ENCODE measurements around the gene PLK3. TPM values are rescaled to one million over a fixed set of nuclear protein-coding genes. Genes with fewer than 3 reads are reported as not detected.

The PLK3 gene
- total and polyA plus RNA-seq, 2 donors (not counting 3 experiments of a cell fraction or from before 2014, with no cell fraction given), result 55.0 to 66.7 TPM

DNA sequence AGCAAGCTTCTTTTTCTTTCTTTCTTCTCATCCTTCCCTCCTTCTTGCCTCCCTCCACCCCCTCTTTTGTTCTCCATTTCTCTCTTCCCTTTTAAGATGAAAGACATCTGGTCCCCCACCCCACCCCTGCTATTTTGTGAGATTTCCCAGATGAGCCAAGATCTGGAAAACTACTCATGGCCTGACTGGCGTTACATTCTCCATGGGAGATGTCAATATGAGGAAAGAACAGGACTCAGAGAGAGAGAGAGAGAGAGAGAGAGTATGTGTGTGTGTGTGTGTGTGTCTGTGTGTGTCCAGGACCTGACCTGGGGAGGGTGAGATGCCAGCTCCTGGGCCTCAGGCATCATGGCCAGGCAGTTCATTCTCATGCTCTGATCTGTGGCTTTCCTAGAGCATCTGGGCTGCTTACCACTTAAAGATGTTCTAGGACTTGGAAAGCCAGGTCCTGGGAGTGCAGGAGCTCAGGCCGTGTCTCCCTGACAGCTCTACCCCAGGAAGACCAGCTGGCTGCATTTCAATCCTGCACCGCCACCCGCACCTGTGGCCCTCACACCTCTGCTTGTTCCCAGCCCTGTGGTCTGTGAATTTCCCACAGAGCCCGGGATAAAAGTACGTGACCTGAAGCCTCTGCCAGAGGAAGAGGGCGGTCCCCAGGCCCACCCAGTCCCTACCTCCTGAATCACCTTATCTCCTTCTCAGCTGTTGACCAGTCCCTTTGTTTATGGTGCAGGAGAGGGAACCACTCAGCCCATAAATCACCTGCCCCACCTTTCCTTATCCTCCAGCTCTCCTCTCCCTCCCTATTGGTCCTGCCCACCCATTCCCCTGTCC, 9.0 kb upstream of the PLK3 start:
- DNase-seq (ENCODE audit: low read depth, low spot score) (no peak), FAIRE-seq (no peak)

DNA sequence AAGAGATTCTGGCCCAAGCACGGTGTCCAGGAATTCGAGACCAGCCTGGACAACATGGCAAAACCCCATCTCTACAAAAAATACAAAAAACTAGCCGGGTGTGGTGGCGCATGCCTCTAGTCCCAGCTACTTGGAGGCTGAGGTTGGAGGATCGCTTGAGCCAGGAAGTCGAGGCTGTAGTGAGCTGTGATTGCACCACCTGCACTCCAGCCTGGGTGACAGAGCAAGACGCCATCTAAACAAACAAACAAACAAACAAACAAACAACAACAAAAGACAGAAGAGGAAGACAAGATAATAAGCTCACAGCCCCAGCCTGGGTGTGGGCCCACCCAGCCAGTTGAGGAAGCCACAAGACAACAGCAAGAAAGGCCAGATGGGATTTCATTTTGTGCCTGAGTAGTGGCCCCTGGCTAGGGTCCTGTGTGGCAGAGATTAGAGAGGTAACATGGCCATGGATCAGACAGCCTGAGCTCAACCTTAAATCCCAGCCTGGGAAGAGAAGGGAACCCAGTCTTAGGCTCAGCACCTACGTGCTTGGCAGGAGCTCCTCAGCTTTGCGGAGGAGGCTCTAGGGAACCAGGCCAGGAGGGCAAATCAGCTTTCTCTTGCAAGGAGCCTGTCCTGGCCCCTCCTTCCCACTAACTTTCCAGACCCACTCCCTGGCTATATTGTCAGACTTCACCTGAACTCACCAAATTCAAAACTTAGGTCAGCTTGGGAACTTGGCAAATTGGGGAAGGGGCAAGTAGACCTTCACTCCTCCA, 7.3 kb upstream of the PLK3 start:
- no peaks in the 10 kb centered on the region for H4K20me1 ChIP-seq (replicated peaks; ENCODE audit: control insufficient read depth, extremely low read depth, insufficient read depth, low read length)
- no peak overlapping the region for H3K9ac ChIP-seq (replicated peaks; ENCODE audit: extremely low read depth, insufficient read depth, low read length)
- intact Hi-C loops (cut with micrococcal nuclease), result loop anchor here (2.0 kb wide), 1 partner anchor 44 kb away; no protein-coding TSS in a partner anchor
- H3K36me3 ChIP-seq (ENCODE audit: control insufficient read depth in 2 of 2, extremely low read depth in 1 of 2, insufficient read depth in 2 of 2, low read length in 2 of 2), result no peaks in the 10 kb centered on the region
- H3K4me3 ChIP-seq (replicated peaks in 1 of 3; ENCODE audit: insufficient read depth in 1 of 3, low read depth in 1 of 3, low read length in 3 of 3), result no peak overlapping the region
- no peaks in the 10 kb centered on the region for H3K4me1 ChIP-seq (ENCODE audit: control insufficient read depth, extremely low read depth, insufficient read depth, low read length)
- H3K27ac ChIP-seq (ENCODE audit: insufficient read depth, low read depth, low read length), result no peak overlapping the region
- DNase-seq (ENCODE audit: low read depth, low spot score) (no peak), FAIRE-seq (no peak)
- ChIA-PET POLR2A (interaction anchor here (0.7 to 0.9 kb wide), 3 partner anchors 17 to 219 kb away, joined by 3 read pairs; partner anchors contain the start of gene UROD), CTCF (interaction anchor here (0.7 to 4.2 kb wide), 19 partner anchors 9 to 701 kb away, joined by 3 to 27 read pairs (median 3); partner anchors contain the start of genes BTBD19, HECTD3, PTCH2 and RPS8)
- BruUV-seq (replicated peaks), result no TSS peak
- H2AFZ ChIP-seq (ENCODE audit: low read depth, low read length), result no peak overlapping the region
- dilution Hi-C loops (cut with MboI; ENCODE audit: extremely low pct_ligation_motif_present, low sequenced_read_pairs), result no loop called here
- H3K4me2 ChIP-seq (ENCODE audit: insufficient read depth, low read length), result no peak overlapping the region
- H3K27me3 ChIP-seq (ENCODE audit: control insufficient read depth in 2 of 2, insufficient read depth in 2 of 2, low read length in 2 of 2), result no peaks in the 10 kb centered on the region
- no peaks in the 10 kb centered on the region for H3K9me1 ChIP-seq (replicated peaks; ENCODE audit: control insufficient read depth, extremely low read depth, insufficient read depth, low read length)
- no peaks in the 10 kb centered on the region for H3K9me3 ChIP-seq (replicated peaks; ENCODE audit: control insufficient read depth, insufficient read depth, low read length)
- no peak for TF ChIP-seq EZH2 (IDR thresholded peaks at IDR 0.05; ENCODE audit: borderline replicate concordance, low read depth, low read length, severe bottlenecking)
- TF ChIP-seq POLR2AphosphoS5 (IDR thresholded peaks at IDR 0.05; ENCODE audit: insufficient read depth, low read depth, low read length), result no peak
- no peak for TF ChIP-seq CTCF (IDR thresholded peaks at IDR 0.05; ENCODE audit: extremely low read depth in 1 of 2, insufficient read depth in 1 of 2, low read depth in 1 of 2, low read length in 2 of 2)
- no peak for TF ChIP-seq FOS (IDR thresholded peaks at IDR 0.05; ENCODE audit: borderline replicate concordance, insufficient read depth, low read length)
- TF ChIP-seq, protein P1, sequence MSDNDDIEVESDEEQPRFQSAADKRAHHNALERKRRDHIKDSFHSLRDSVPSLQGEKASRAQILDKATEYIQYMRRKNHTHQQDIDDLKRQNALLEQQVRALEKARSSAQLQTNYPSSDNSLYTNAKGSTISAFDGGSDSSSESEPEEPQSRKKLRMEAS (IDR thresholded peaks at IDR 0.05; ENCODE audit: insufficient read depth, insufficient read length), result no peak
- TF ChIP-seq JUN (IDR thresholded peaks at IDR 0.05; ENCODE audit: borderline replicate concordance, insufficient read depth, insufficient read length, low read depth), result no peak
- no peak for TF ChIP-seq MYC (IDR thresholded peaks at IDR 0.05; ENCODE audit: low read depth, low read length)
- TF ChIP-seq GATA2 (IDR thresholded peaks at IDR 0.05; ENCODE audit: insufficient read depth, insufficient read length, low read depth, low read length), result no peak
- no peak for TF ChIP-seq POLR2A (IDR thresholded peaks at IDR 0.05; ENCODE audit: low read depth, low read length)
- H3K79me2 ChIP-seq (ENCODE audit: control insufficient read depth, insufficient read depth, low read length), result no peaks in the 10 kb centered on the region

More for the DNA sequence above, 9.0 kb upstream of the PLK3 start:
- H2AFZ ChIP-seq (ENCODE audit: low read depth, low read length), result no peak overlapping the region
- H3K4me1 ChIP-seq (ENCODE audit: control insufficient read depth, extremely low read depth, insufficient read depth, low read length), result peaks cover 4% of the 10 kb centered on the region
- H3K79me2 ChIP-seq (ENCODE audit: control insufficient read depth, insufficient read depth, low read length), result no peaks in the 10 kb centered on the region
- BruUV-seq (replicated peaks), result no TSS peak
- no peaks in the 10 kb centered on the region for H3K36me3 ChIP-seq (ENCODE audit: control insufficient read depth in 2 of 2, extremely low read depth in 1 of 2, insufficient read depth in 2 of 2, low read length in 2 of 2)
- no peak overlapping the region for H3K9ac ChIP-seq (replicated peaks; ENCODE audit: extremely low read depth, insufficient read depth, low read length)
- no peak overlapping the region for H3K4me3 ChIP-seq (replicated peaks in 1 of 3; ENCODE audit: insufficient read depth in 1 of 3, low read depth in 1 of 3, low read length in 3 of 3)
- H3K9me1 ChIP-seq (replicated peaks; ENCODE audit: control insufficient read depth, extremely low read depth, insufficient read depth, low read length), result no peaks in the 10 kb centered on the region
- H3K9me3 ChIP-seq (replicated peaks; ENCODE audit: control insufficient read depth, insufficient read depth, low read length), result no peaks in the 10 kb centered on the region
- ChIA-PET POLR2A (interaction anchor here (0.6 to 1.9 kb wide), 4 partner anchors 9 to 702 kb away, joined by 4 to 6 read pairs (median 4); partner anchors contain the start of genes PLK3 and RPS8), CTCF (interaction anchor here (0.6 to 4.2 kb wide), 9 partner anchors 9 to 549 kb away, joined by 3 to 27 read pairs (median 3); partner anchors contain the start of genes HECTD3, MUTYH, PLK3 and RNU5D-1)
- dilution Hi-C loops (cut with MboI; ENCODE audit: extremely low pct_ligation_motif_present, low sequenced_read_pairs) (no loop called here), intact Hi-C loops (cut with micrococcal nuclease) (no loop called here)
- H3K27ac ChIP-seq (ENCODE audit: insufficient read depth, low read depth, low read length), result no peak overlapping the region
- no peaks in the 10 kb centered on the region for H4K20me1 ChIP-seq (replicated peaks; ENCODE audit: control insufficient read depth, extremely low read depth, insufficient read depth, low read length)
- TF ChIP-seq EZH2 (IDR thresholded peaks at IDR 0.05; ENCODE audit: borderline replicate concordance, low read depth, low read length, severe bottlenecking), result no peak
- TF ChIP-seq POLR2AphosphoS5 (IDR thresholded peaks at IDR 0.05; ENCODE audit: insufficient read depth, low read depth, low read length), result no peak
- no peak for TF ChIP-seq FOS (IDR thresholded peaks at IDR 0.05; ENCODE audit: borderline replicate concordance, insufficient read depth, low read length)
- TF ChIP-seq JUN (IDR thresholded peaks at IDR 0.05; ENCODE audit: borderline replicate concordance, insufficient read depth, insufficient read length, low read depth), result no peak
- TF ChIP-seq MYC (IDR thresholded peaks at IDR 0.05; ENCODE audit: low read depth, low read length), result no peak
- no peaks in the 10 kb centered on the region for H3K27me3 ChIP-seq (ENCODE audit: control insufficient read depth in 2 of 2, insufficient read depth in 2 of 2, low read length in 2 of 2)
- H3K4me2 ChIP-seq (ENCODE audit: insufficient read depth, low read length), result no peak overlapping the region
